ENCODE measurements around the gene PTPRN2.

The PTPRN2 gene

DNA sequence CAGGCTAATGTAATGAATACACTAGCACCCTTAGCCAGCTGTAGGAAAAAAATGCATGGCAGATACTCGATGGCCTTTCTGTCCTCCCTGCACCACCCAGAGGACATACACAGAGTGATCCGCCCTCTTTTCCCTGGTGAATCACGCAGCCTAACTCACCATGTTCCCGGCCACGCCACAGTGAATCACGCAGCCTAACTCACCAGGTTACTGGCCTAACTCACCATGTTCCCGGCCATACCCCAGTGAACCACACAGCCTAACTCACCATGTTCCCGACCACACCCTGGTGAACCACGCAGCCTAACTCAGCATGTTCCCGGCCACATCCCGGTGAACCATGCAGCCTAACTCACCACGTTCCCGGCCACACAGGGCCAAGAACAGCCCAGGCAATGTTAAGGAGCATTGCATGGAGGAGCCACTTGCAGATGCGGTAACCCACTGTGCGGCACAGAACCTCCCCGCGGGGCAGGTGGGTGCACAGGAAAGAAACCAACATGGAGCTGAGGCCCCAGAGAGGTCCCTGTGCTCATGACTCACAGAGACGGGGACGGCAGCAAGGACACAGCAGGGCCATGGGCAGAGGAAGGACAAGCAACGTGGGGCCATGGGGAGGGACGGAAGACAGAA lies 742.3 kb downstream of the PTPRN2 start:
- no peak overlapping the region for H3K27ac ChIP-seq (ENCODE audit: low read depth, low read length)
- peaks cover 0 to 14% (median 9%) of the 10 kb centered on the region in 5 donors for H3K27me3 ChIP-seq (ENCODE audit: control insufficient read depth in 5 of 5, insufficient read depth in 4 of 5, low read length in 5 of 5)
- peaks cover 0 to 3% (median 0%) of the 10 kb centered on the region in 5 donors for H3K9me3 ChIP-seq (ENCODE audit: control insufficient read depth in 5 of 5, low read length in 5 of 5)
- no peak overlapping the region for H3K4me3 ChIP-seq (ENCODE audit: low read depth in 1 of 5, low read length in 5 of 5)
- H3K9ac ChIP-seq (ENCODE audit: low read length in 5 of 5) = no peak overlapping the region
- H3K36me3 ChIP-seq (ENCODE audit: control insufficient read depth in 5 of 5, insufficient read depth in 5 of 5, low read length in 5 of 5) = no peaks in the 10 kb centered on the region
- peaks cover 0 to 4% (median 0%) of the 10 kb centered on the region in 5 donors for H3K4me1 ChIP-seq (ENCODE audit: control insufficient read depth in 5 of 5, insufficient read depth in 5 of 5, low read length in 5 of 5)

- Histone ChIP-seq H3K36me3 (ENCODE audit: control insufficient read depth in 5 of 5, insufficient read depth in 5 of 5, low read length in 5 of 5) (peaks cover 0 to 2% (median 0%) of the 10 kb centered on the region in 5 donors), H3K9ac (ENCODE audit: low read length in 5 of 5) (no peak overlapping the region), H3K27me3 (ENCODE audit: control insufficient read depth in 5 of 5, insufficient read depth in 4 of 5, low read length in 5 of 5) (peaks cover 0 to 19% (median 9%) of the 10 kb centered on the region in 5 donors), H3K4me3 (ENCODE audit: low read depth in 1 of 5, low read length in 5 of 5) (no peak overlapping the region), H3K27ac (ENCODE audit: low read depth, low read length) (no peak overlapping the region), H3K9me3 (ENCODE audit: control insufficient read depth in 5 of 5, low read length in 5 of 5) (peaks cover 0 to 5% (median 0%) of the 10 kb centered on the region in 5 donors), H3K4me1 (ENCODE audit: control insufficient read depth in 5 of 5, insufficient read depth in 5 of 5, low read length in 5 of 5) (peaks cover 0 to 11% (median 0%) of the 10 kb centered on the region in 5 donors)
Observed at GRCh38 chr7:157844611-157845010, 743.0 kb downstream of the PTPRN2 start.

DNA sequence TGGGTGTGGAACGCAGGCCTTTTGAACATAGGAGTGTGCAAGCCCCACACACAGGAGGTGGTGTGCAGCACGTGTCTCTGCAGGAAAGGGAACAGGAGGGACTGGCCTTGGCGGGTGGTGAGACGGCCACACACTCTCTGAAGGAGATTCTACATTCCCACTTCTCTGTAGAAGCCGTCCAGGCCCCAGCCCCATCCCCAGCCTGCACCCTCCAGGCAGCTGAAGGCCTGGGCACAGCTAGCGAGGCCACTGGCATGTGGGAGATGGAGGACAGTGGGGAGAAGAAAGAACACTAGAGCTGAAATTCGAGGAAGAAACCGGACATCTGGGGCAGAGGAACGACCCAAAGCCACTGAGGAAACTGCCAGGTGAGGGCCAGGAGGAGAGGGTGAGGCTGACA lies 743.5 kb downstream of the PTPRN2 start:
- H3K36me3 ChIP-seq (ENCODE audit: control insufficient read depth in 5 of 5, insufficient read depth in 5 of 5, low read length in 5 of 5) = peaks cover 0 to 2% (median 0%) of the 10 kb centered on the region in 5 donors
- no peak overlapping the region for H3K27ac ChIP-seq (ENCODE audit: low read depth, low read length)
- H3K4me3 ChIP-seq (ENCODE audit: low read depth in 1 of 5, low read length in 5 of 5) = no peak overlapping the region
- peaks cover 0 to 15% (median 0%) of the 10 kb centered on the region in 5 donors for H3K4me1 ChIP-seq (ENCODE audit: control insufficient read depth in 5 of 5, insufficient read depth in 5 of 5, low read length in 5 of 5)
- H3K27me3 ChIP-seq (ENCODE audit: control insufficient read depth in 5 of 5, insufficient read depth in 4 of 5, low read length in 5 of 5) = peaks cover 0 to 20% (median 14%) of the 10 kb centered on the region in 5 donors
- H3K9me3 ChIP-seq (ENCODE audit: control insufficient read depth in 5 of 5, low read length in 5 of 5) = peaks cover 0 to 10% (median 0%) of the 10 kb centered on the region in 5 donors
- no peak overlapping the region for H3K9ac ChIP-seq (ENCODE audit: low read length in 5 of 5)

DNA sequence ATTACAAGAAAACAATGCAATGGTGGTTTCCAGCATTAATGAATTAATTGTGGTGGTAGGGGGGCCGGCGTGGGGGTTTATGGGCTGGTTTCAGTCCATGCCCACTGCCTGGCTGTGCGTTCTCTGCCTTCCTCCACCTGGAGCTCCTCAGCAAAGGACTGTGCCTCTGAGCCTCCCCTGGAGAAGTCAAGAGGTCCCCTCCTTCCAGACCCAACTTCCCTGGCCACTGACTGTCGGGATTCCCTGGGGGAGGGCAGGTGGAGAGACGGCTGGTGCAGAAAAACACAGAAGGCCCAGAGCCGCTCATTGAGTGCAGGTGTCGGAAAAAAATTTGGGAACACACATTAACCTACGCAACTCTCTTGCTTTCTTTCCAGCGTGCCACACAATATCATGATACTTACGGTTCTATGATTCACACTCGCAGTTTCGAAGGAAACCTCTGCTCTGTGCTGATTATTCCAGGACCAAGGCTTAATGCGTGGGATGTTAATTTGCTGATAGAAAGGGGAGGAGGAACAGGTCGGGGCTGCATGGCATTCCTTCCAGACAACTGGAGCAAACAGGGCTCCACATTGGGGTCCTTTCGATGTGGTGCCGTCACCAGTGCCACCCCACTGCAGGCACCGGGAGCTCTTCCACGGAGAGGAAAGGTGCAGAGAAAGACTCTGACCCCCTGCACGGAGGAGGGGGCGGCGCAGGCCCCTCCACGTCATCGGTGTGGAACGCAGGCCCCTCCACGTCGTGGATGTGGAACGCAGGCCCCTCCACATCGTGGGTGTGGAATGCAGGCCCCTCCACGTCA lies 744.1 kb downstream of the PTPRN2 start:
- H3K27ac ChIP-seq (ENCODE audit: low read depth, low read length) = no peak overlapping the region
- no peak overlapping the region for H3K4me3 ChIP-seq (ENCODE audit: low read depth in 1 of 5, low read length in 5 of 5)
- no peak overlapping the region for H3K9ac ChIP-seq (ENCODE audit: low read length in 5 of 5)
- peaks cover 0 to 2% (median 0%) of the 10 kb centered on the region in 5 donors for H3K36me3 ChIP-seq (ENCODE audit: control insufficient read depth in 5 of 5, insufficient read depth in 5 of 5, low read length in 5 of 5)
- H3K9me3 ChIP-seq (ENCODE audit: control insufficient read depth in 5 of 5, low read length in 5 of 5) = peaks cover 0 to 11% (median 0%) of the 10 kb centered on the region in 5 donors
- H3K27me3 ChIP-seq (ENCODE audit: control insufficient read depth in 5 of 5, insufficient read depth in 4 of 5, low read length in 5 of 5) = peaks cover 0 to 20% (median 15%) of the 10 kb centered on the region in 5 donors
- H3K4me1 ChIP-seq (ENCODE audit: control insufficient read depth in 5 of 5, insufficient read depth in 5 of 5, low read length in 5 of 5) = peaks cover 0 to 20% (median 0%) of the 10 kb centered on the region in 5 donors

DNA sequence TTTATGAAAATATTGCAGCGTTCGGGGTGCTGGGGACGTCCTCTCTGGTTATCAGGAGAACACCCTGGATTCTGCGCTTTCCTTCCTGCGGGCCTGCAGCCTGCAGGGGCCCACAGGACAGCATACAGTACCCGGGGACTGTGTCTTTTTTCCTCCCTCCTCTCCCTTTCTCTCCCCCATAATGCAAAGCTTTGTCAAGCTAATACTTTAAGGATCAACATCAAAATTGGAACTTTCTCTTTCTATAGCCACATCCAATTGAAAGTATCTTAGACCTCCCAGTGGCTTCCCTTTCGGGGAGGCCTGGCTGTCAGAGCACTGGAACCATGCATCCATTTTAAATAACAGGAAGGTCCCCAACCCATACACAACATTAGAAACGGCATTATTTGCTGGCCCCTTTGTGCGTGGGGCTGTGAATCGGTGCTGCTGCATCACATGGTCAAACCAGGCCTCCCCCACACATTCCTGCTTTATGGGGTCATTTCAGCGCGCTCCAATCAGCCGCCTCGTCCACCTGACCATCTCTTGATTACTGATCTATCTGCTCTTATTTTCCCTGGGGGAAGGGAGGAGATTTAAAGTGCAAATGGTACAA lies 745.8 kb downstream of the PTPRN2 start:
- Histone ChIP-seq H3K9me3 (ENCODE audit: control insufficient read depth in 5 of 5, low read length in 5 of 5) (peaks cover 0 to 11% (median 3%) of the 10 kb centered on the region in 5 donors), H3K4me1 (ENCODE audit: control insufficient read depth in 5 of 5, insufficient read depth in 5 of 5, low read length in 5 of 5) (peaks cover 0 to 29% (median 0%) of the 10 kb centered on the region in 5 donors), H3K27me3 (ENCODE audit: control insufficient read depth in 5 of 5, insufficient read depth in 4 of 5, low read length in 5 of 5) (peaks cover 0 to 27% (median 15%) of the 10 kb centered on the region in 5 donors), H3K9ac (ENCODE audit: low read length in 5 of 5) (no peak overlapping the region), H3K27ac (ENCODE audit: low read depth, low read length) (no peak overlapping the region), H3K4me3 (ENCODE audit: low read depth in 1 of 5, low read length in 5 of 5) (no peak overlapping the region), H3K36me3 (ENCODE audit: control insufficient read depth in 5 of 5, insufficient read depth in 5 of 5, low read length in 5 of 5) (peaks cover 0 to 2% (median 0%) of the 10 kb centered on the region in 5 donors)

- Histone ChIP-seq H3K4me3 (ENCODE audit: low read depth in 1 of 5, low read length in 5 of 5) (no peak overlapping the region), H3K9me3 (ENCODE audit: control insufficient read depth in 5 of 5, low read length in 5 of 5) (peaks cover 0 to 11% (median 3%) of the 10 kb centered on the region in 5 donors), H3K27me3 (ENCODE audit: control insufficient read depth in 5 of 5, insufficient read depth in 4 of 5, low read length in 5 of 5) (peaks cover 0 to 27% (median 15%) of the 10 kb centered on the region in 5 donors), H3K4me1 (ENCODE audit: control insufficient read depth in 5 of 5, insufficient read depth in 5 of 5, low read length in 5 of 5) (peaks cover 0 to 29% (median 0%) of the 10 kb centered on the region in 5 donors), H3K27ac (ENCODE audit: low read depth, low read length) (no peak overlapping the region), H3K9ac (ENCODE audit: low read length in 5 of 5) (no peak overlapping the region), H3K36me3 (ENCODE audit: control insufficient read depth in 5 of 5, insufficient read depth in 5 of 5, low read length in 5 of 5) (peaks cover 0 to 2% (median 0%) of the 10 kb centered on the region in 5 donors)
Observed at GRCh38 chr7:157840914-157841772, 746.5 kb downstream of the PTPRN2 start.

DNA sequence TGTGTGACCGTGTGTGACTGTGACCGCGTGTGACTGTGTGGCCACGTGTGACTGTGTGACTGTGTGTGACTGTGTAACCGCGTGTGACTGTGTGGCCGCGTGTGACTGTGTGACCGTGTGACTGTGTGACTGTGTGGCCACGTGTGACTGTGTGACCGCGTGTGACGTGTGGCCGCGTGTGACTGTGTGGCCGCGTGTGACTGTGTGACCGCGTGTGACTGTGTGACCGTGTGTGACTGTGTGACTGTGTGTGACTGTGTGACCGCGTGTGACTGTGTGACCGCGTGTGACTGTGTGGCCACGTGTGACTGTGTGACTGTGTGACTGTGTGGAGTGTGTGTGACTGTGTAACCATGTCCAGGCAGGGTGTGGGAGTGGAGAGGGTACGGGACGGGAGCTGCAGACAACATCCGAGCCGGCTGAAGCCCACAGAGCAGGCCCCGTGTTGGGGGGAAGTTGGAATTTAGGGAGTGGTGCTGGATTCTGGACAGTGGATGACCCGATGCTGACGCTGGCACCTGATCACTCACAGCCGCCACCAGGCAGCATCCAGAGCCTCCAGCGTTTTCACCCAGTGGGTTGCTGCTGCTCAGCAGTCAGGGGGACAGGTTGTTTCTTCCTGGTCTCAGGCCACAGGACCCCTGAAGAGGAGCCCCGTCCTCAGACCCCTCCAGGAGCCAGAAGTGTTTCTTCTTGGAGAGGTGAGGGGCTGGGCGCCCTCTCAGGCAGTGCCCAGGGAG lies 747.3 kb downstream of the PTPRN2 start:
- no peak overlapping the region for H3K4me3 ChIP-seq (ENCODE audit: low read depth in 1 of 5, low read length in 5 of 5)
- H3K27ac ChIP-seq (ENCODE audit: low read depth, low read length) = no peak overlapping the region
- H3K36me3 ChIP-seq (ENCODE audit: control insufficient read depth in 5 of 5, insufficient read depth in 5 of 5, low read length in 5 of 5) = peaks cover 0 to 2% (median 0%) of the 10 kb centered on the region in 5 donors
- H3K9me3 ChIP-seq (ENCODE audit: control insufficient read depth in 5 of 5, low read length in 5 of 5) = peaks cover 0 to 10% (median 3%) of the 10 kb centered on the region in 5 donors
- peaks cover 0 to 26% (median 15%) of the 10 kb centered on the region in 5 donors for H3K27me3 ChIP-seq (ENCODE audit: control insufficient read depth in 5 of 5, insufficient read depth in 4 of 5, low read length in 5 of 5)
- peak overlapping the region in 1 of 5 donors; percentile 60 for H3K9ac ChIP-seq (ENCODE audit: low read length in 5 of 5)
- H3K4me1 ChIP-seq (ENCODE audit: control insufficient read depth in 5 of 5, insufficient read depth in 5 of 5, low read length in 5 of 5) = peaks cover 0 to 28% (median 0%) of the 10 kb centered on the region in 5 donors

GRCh38 chr7:157839672-157840167 lies 747.9 kb downstream of the PTPRN2 start:
- peaks cover 0 to 26% (median 0%) of the 10 kb centered on the region in 5 donors for H3K4me1 ChIP-seq (ENCODE audit: control insufficient read depth in 5 of 5, insufficient read depth in 5 of 5, low read length in 5 of 5)
- no peak overlapping the region for H3K27ac ChIP-seq (ENCODE audit: low read depth, low read length)
- H3K9ac ChIP-seq (ENCODE audit: low read length in 5 of 5) = peak overlapping the region in 1 of 5 donors; percentile 60
- peaks cover 0 to 2% (median 0%) of the 10 kb centered on the region in 5 donors for H3K36me3 ChIP-seq (ENCODE audit: control insufficient read depth in 5 of 5, insufficient read depth in 5 of 5, low read length in 5 of 5)
- peaks cover 0 to 24% (median 15%) of the 10 kb centered on the region in 5 donors for H3K27me3 ChIP-seq (ENCODE audit: control insufficient read depth in 5 of 5, insufficient read depth in 4 of 5, low read length in 5 of 5)
- peaks cover 0 to 7% (median 3%) of the 10 kb centered on the region in 5 donors for H3K9me3 ChIP-seq (ENCODE audit: control insufficient read depth in 5 of 5, low read length in 5 of 5)
- H3K4me3 ChIP-seq (ENCODE audit: low read depth in 1 of 5, low read length in 5 of 5) = no peak overlapping the region
